GM18909 (cell line): ENCODE measurements around the gene SERAC1.
"Not testable (repeated sequence)": the region's sequence is repeated elsewhere in the genome, so short reads cannot be mapped to it uniquely, and the experiment has no call there.

Experiments
- ATAC-seq: cut with Tn5 transposase; IDR thresholded peaks from one replicate; pipeline ENCODE4 v1.9.1; 2021; ENCODE audit warnings: mild to moderate bottlenecking; ENCODE audit not compliant: unreplicated experiment, poor library complexity

Gene SERAC1

GRCh38 chr6:158168040-158168289, at the start of gene SERAC1:
SERAC1 (minus strand) TSS chr6:158168262; CDS start chr6:158158363, 9,899 bp downstream.
- peak; percentile 41 for ATAC-seq

GRCh38 chr6:158213925-158214674, 46.0 kb upstream of the SERAC1 start:
- peak; percentile 84 for ATAC-seq

GRCh38 chr6:158211273-158212055, 43.4 kb upstream of the SERAC1 start:
- ATAC-seq, result no peak

DNA sequence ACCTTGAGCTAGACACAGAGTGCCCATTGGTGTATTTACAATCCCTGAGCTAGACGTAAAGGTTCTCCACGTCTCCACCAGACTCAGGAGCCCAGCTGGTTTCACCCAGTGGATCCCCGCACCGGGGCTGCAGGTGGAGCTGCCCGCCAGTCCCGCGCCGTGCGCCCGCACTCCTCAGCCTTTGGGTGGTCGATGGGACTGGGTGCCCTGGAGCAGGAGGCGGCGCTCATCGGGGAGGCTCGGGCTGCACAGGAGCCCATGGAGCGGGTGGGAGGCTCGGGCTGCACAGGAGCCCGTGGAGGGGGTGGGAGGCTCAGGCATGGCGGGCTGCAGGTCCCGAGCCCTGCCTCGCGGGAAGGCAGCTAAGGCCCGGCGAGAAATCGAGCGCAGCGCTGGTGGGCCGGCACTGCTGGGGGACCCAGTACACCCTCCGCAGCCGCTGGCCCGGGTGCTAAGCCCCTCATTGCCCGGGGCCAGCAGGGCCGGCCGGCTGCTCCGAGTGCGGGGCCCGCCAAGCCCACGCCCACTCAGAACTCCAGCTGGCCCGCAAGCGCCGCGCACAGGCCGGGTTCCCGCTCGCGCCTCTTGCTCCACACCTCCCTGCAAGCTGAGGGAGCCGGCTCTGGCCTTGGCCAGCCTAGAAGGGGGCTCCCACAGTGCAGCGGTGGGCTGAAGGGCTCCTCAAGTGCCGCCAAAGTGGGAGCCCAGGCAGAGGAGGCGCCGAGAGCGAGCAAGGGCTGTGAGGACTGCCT, 41.7 kb upstream of the SERAC1 start:
- not testable (repeated sequence) for ATAC-seq

DNA sequence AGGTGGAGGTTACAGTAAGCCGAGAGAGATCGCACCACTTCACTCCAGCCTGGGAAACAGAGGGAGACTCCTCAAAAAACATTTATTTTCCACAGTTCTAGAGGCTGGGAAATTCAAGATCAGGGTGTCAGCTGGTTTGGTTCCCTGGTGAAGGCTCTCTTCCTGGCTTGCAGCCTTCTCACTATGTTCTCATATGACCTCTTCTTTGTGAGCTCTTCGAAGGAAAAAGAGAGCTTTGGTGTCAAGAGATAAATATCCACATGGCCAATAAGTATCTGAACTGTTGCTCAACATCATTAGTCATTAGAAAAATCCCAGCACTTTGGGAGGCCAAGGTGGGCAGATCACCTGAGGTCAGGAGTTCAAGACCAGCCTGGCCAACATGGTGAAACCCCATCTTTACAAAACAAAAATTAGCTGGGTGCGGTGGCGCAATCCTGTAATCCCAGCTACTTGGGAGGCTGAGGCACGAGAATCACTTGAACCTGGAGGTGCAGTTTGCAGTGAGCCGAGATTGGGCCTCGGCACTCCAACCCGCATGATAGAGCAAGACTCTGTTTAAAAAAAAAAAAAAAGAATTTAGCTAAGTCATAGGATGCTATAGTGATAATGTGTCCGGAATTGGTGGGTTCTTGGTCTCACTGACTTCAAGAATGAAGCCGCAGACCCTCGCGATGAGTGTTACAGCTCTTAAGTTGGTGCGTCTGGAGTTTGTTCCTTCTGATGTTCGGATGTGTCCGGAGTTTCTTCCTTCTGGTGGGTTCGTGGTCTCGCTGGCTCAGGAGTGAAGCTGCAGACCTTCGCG, 40.4 kb upstream of the SERAC1 start:
- not testable (repeated sequence) for ATAC-seq

- peak; percentile 93 for ATAC-seq
Measured at GRCh38 chr6:158207422-158207788, 39.3 kb upstream of the SERAC1 start.

- ATAC-seq, result peak; percentile 32
Measured at GRCh38 chr6:158206740-158207421, 38.8 kb upstream of the SERAC1 start.

- ATAC-seq, result no peak
Measured at GRCh38 chr6:158205169-158205944, 37.3 kb upstream of the SERAC1 start.

- ATAC-seq, result no peak
Measured at GRCh38 chr6:158198461-158198860, 30.4 kb upstream of the SERAC1 start.

- no peak for ATAC-seq
Measured at GRCh38 chr6:158194487-158195280, 26.6 kb upstream of the SERAC1 start.

DNA sequence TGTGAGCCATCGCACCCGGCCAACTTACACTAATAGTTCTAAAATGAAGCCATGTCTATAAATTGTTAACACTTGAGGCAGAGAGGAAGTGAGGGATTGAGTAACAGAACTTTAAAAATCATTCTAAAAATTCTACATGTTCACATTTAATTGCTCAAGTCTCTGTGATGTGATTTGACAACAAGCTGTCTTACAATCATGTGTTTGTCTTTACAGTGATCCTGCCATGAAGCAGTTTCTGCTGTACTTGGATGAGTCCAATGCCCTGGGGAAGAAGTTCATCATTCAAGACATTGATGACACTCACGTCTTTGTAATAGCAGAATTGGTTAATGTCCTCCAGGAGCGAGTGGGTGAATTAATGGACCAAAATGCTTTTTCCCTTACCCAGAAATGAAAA, 23.7 kb upstream of the SERAC1 start:
- ATAC-seq, result no peak

- no peak for ATAC-seq
Measured at GRCh38 chr6:158191032-158191431, 23.0 kb upstream of the SERAC1 start.

- ATAC-seq, result no peak
Measured at GRCh38 chr6:158188591-158188990, 20.5 kb upstream of the SERAC1 start.

DNA sequence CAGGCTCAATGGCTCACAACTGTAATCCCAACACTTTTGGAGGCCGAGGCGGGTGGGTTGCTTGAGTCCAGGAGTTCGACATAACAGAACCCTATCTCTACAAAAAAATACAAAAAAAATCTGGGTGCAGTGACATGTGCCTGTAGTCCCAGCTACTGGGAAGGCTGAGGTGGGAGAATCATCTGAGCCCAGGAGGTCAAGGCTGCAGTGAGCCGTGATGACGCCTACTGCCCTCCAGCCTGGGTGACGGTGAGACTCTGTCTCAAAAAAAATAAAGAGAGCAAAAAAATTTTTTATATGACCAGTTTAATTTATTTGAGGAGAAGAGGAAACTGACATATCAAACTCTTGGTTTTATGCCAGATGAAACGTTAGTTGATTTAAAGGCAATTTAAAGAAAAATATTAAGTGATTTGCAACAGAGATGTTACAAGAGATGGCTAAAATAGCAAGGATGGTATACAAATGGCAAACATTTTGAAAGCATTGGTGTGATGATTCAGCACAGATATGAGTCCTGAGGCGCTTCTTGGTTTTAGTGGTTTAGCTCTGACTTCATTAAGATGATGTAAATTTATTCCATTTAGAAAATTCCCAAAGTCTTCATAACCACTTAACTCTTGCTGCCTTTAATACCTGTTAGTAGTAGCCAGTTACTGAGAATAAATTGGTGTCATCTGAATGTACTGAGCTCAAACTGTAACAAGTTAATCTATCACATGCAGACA, 17.8 kb upstream of the SERAC1 start:
- no peak for ATAC-seq

DNA sequence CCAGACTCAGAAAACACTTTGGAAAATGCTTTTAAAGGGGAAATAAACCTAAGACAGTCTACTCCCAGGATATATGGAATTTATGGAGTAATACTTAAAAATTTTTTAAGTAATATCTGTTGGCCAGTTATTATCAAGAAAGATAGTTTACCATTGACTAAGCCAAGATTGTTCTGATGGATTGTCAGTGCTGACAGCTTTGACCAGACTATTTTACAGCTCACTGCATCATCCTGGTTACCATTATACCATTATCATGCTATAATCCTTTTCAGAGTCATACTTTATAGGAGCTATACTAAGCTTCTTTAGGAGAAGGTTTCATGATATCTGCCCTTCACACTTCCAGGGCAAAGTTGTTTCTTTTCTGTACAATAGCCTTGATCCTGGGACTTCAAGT, 16.5 kb upstream of the SERAC1 start:
- ATAC-seq, result no peak

DNA sequence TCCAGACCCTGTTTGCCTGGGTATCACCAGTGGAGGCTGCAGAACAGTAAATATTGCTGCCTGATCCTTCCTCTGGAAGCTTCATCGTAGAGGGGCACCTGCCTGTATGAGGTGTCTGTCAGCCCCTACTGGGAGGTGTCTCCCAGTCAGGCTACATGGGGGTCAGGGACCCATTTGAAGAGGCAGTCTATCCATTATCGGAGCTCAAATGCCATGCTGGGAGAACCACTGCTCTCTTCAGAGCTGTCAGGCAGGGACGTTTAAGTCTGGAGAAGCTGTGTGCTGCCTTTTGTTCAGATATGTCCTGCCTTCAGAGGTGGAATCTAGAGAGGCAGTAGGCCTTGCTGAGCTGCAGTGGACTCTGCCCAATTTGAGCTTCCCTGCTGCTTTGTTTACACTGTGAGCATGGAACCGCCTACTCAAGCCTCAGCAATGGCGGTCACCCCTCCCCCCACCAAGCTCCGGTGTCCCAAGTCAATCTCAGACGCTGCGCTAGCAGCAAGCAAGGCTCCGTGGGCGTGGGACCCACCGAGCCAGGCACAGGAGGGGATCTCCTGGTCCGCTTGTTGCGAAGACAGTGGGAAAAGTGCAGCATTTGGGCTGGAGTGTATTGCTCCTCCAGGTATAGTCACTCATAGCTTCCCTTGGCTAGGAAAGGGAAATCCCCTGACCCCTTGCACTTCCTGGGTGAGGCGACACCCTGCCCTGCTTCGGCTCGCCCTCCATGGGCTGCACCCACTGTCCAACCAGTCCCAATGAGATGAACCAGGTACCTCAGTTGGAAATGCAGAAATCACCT, 15.3 kb upstream of the SERAC1 start:
- ATAC-seq, result not testable (repeated sequence)

- ATAC-seq, result not testable (repeated sequence)
Measured at GRCh38 chr6:158177712-158178111, 9.7 kb upstream of the SERAC1 start.
